ENCODE data around the gene IRX6. TPM values are rescaled to one million over a fixed set of nuclear protein-coding genes. Genes with fewer than 3 reads are reported as not detected.

IRX6 gene
- total and polyA plus RNA-seq, 2 of the 8 experiments (the other 6 are each of a cell fraction or from before 2014, with no cell fraction given) = 0.61 TPM; not detected in 1

DNA sequence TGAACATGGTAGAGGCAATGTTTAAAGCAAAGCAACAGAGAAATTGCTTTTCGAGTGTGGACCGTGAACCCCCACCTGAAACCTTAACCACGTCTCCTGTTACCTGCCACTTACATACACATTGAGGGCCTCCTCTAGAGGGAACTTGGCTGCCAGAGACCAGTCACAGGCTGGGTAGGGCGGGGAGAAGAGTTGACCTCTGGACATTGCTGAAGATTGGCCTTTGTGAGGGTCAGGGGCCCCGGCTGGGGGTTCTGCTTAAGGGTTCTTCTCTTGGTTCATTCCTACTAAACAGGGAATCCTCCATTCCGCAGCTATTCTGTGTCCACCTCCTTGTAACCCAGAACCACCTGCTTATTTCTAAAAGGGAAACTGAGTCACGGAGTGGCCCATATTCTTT lies 53.8 kb downstream of the IRX6 start:
- Histone ChIP-seq H2BK20ac (ENCODE audit: low read length) (no peak overlapping the region), H2BK120ac (replicated peaks; ENCODE audit: low read depth, low read length) (no peak overlapping the region), H3K23ac (ENCODE audit: insufficient read length) (no peak overlapping the region), H3K23me2 (ENCODE audit: low read depth, low read length) (no peaks in the 10 kb centered on the region), H2AFZ (ENCODE audit: low read length) (no peak overlapping the region), H3K27me3 (replicated peaks in 1 of 4; ENCODE audit: control insufficient read depth in 3 of 4, extremely low read depth in 1 of 4, insufficient read depth in 3 of 4, low read length in 3 of 4) (no peaks in the 10 kb centered on the region), H2AK5ac (ENCODE audit: low read depth, low read length) (no peak overlapping the region), H3K18ac (ENCODE audit: extremely low read depth, low read length) (no peak overlapping the region), H2BK5ac (ENCODE audit: low read depth, low read length) (no peak overlapping the region; the same call in 1 of the 2 replicates), H3K4ac (replicated peaks; ENCODE audit: insufficient read length, low read depth, low read length) (no peak overlapping the region), H4K5ac (ENCODE audit: insufficient read length, low read depth, low read length) (no peak overlapping the region), H3K4me1 (replicated peaks in 1 of 4; ENCODE audit: control insufficient read depth in 3 of 4, insufficient read depth in 4 of 4, low read length in 3 of 4) (peaks cover 0 to 5% (median 0%) of the 10 kb centered on the region in 4 experiments; a peak in 2 of 7 replicates), H3K9ac (replicated peaks in 1 of 4; ENCODE audit: extremely low read depth in 1 of 4, low read depth in 3 of 4, low read length in 3 of 4) (no peak overlapping the region), H3K36me3 (ENCODE audit: control insufficient read depth in 2 of 4, insufficient read depth in 4 of 4, low read length in 3 of 4) (no peaks in the 10 kb centered on the region), H3K4me2 (ENCODE audit: insufficient read depth in 1 of 2, low read depth in 2 of 2, low read length in 2 of 2) (no peak overlapping the region), H2BK12ac (ENCODE audit: low read depth, low read length) (no peak overlapping the region), H3K9me3 (ENCODE audit: insufficient read depth in 2 of 2, low read depth in 1 of 2, low read length in 1 of 2) (no peaks in the 10 kb centered on the region), H3K79me2 (ENCODE audit: control insufficient read depth in 1 of 2, insufficient read depth in 2 of 2, low read length in 2 of 2) (no peaks in the 10 kb centered on the region), H4K91ac (replicated peaks; ENCODE audit: insufficient read length, low read length) (no peak overlapping the region), H3K27ac (ENCODE audit: low read depth, low read length) (no peak overlapping the region), H4K20me1 (replicated peaks in 1 of 2; ENCODE audit: control insufficient read depth in 1 of 2, insufficient read depth in 2 of 2, low read length in 2 of 2) (no peaks in the 10 kb centered on the region), H4K8ac (ENCODE audit: extremely low read depth, insufficient read depth, low read length) (no peak overlapping the region), H3K14ac (ENCODE audit: insufficient read length) (no peak overlapping the region), H2BK15ac (ENCODE audit: low read length) (no peak overlapping the region), H3K4me3 (ENCODE audit: extremely low read depth in 1 of 4, insufficient read depth in 2 of 4, low read depth in 3 of 4, low read length in 4 of 4) (no peak overlapping the region), H3K56ac (replicated peaks; ENCODE audit: insufficient read length, low read depth, low read length) (no peak overlapping the region), H3K79me1 (ENCODE audit: low read depth, low read length) (no peaks in the 10 kb centered on the region)
- 82% methylated on average over 7 of the region's 7 CpGs; no CpG with 5 or more reads in 1 of the 2 experiments for WGBS, 2 experiments (ENCODE audit: extremely low coverage in 1 of 2, insufficient coverage in 1 of 2, insufficient read length in 1 of 2, insufficient replicate concordance in 2 of 2, low coverage in 1 of 2, low lambda C conversion rate in 2 of 2, missing lambda C conversion rate in 1 of 2)
- no peak for DNase-seq (ENCODE audit: low read depth in 1 of 2, low spot score in 2 of 2)
- CTCF ChIA-PET (ENCODE audit: partially characterized antibody) = no interaction called here
- POLR2A ChIA-PET (ENCODE audit: partially characterized antibody) = no interaction called here
- no peak for FAIRE-seq
- no peak for TF ChIP-seq SRF (IDR thresholded peaks at IDR 0.05; ENCODE audit: low read depth, low read length)
- no peak for TF ChIP-seq POLR2A (IDR thresholded peaks at IDR 0.05; ENCODE audit: control extremely low read depth in 1 of 2, low read depth in 2 of 2, low read length in 2 of 2)
- no peak for TF ChIP-seq TAF7 (optimal IDR thresholded peaks at IDR 0.05; ENCODE audit: borderline replicate concordance, low read depth, low read length)
- TF ChIP-seq EGR1 (IDR thresholded peaks at IDR 0.05; ENCODE audit: borderline replicate concordance, low read depth, low read length) = no peak
- no peak for TF ChIP-seq JUN (IDR thresholded peaks at IDR 0.05; ENCODE audit: low read depth, low read length)
- no peak for TF ChIP-seq NANOG (IDR thresholded peaks at IDR 0.05; ENCODE audit: insufficient read depth, low read depth, low read length, poor library complexity, severe bottlenecking)
- TF ChIP-seq, protein P1, sequence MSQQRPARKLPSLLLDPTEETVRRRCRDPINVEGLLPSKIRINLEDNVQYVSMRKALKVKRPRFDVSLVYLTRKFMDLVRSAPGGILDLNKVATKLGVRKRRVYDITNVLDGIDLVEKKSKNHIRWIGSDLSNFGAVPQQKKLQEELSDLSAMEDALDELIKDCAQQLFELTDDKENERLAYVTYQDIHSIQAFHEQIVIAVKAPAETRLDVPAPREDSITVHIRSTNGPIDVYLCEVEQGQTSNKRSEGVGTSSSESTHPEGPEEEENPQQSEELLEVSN (IDR thresholded peaks at IDR 0.05) = no peak
- no peak for TF ChIP-seq SUZ12 (IDR thresholded peaks at IDR 0.05; ENCODE audit: low read length)
- no peak for TF ChIP-seq RAD21 (IDR thresholded peaks at IDR 0.05 in 1 of 2, conservative IDR thresholded peaks at IDR 0.05 in 1 of 2; ENCODE audit: low read depth in 2 of 2, low read length in 2 of 2)
- TF ChIP-seq, protein P2, sequence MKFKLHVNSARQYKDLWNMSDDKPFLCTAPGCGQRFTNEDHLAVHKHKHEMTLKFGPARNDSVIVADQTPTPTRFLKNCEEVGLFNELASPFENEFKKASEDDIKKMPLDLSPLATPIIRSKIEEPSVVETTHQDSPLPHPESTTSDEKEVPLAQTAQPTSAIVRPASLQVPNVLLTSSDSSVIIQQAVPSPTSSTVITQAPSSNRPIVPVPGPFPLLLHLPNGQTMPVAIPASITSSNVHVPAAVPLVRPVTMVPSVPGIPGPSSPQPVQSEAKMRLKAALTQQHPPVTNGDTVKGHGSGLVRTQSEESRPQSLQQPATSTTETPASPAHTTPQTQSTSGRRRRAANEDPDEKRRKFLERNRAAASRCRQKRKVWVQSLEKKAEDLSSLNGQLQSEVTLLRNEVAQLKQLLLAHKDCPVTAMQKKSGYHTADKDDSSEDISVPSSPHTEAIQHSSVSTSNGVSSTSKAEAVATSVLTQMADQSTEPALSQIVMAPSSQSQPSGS (IDR thresholded peaks at IDR 0.05; ENCODE audit: low read length) = no peak
- TF ChIP-seq RBBP5 (IDR thresholded peaks at IDR 0.05; ENCODE audit: borderline replicate concordance, low read depth, low read length) = no peak
- no peak for TF ChIP-seq MAFK (IDR thresholded peaks at IDR 0.05; ENCODE audit: low read depth, low read length)
